ENCODE results near the gene CHAC1. TPM values are rescaled to one million over a fixed set of nuclear protein-coding genes. Genes with fewer than 3 reads are reported as not detected.

The CHAC1 gene
- total and polyA plus RNA-seq, 7 donors, result 3.7 to 243 (median 49.0) TPM

GRCh38 chr15:40942337-40942854 lies 10.9 kb upstream of the CHAC1 start:
- no peak for ATAC-seq

GRCh38 chr15:40942878-40943277 lies 10.4 kb upstream of the CHAC1 start:
- Histone ChIP-seq H3K4me1 (peaks cover 20% of the 10 kb centered on the region), H3K36me3 (ENCODE audit: insufficient read depth in 1 of 2, low read depth in 1 of 2) (no peaks in the 10 kb centered on the region), H3K27me3 (ENCODE audit: insufficient read depth in 3 of 3, low read length in 2 of 3) (no peaks in the 10 kb centered on the region), H3K9me3 (no peaks in the 10 kb centered on the region), H3K4me3 (peak overlapping the region; percentile 71), H3K27ac (no peak overlapping the region)
- no peak for TF ChIP-seq CTCF (IDR thresholded peaks at IDR 0.05)
- 83 to 87% (median 85%) methylated on average over 12 of the region's 12 CpGs for WGBS, 3 donors
- no peak for ATAC-seq
- DNase-seq, result peak in 1 of 2 donors; percentile 52
- intact Hi-C loops (cut with DNase I), result loop anchor here (2.0 to 5.0 kb wide), 3 partner anchors 36 to 74 kb away; no protein-coding TSS in a partner anchor

More at GRCh38 chr15:40942337-40942854, 10.9 kb upstream of the CHAC1 start:
- Histone ChIP-seq H3K27ac (peak overlapping the region; percentile 73), H3K4me3 (peak overlapping the region; percentile 71), H3K9me3 (no peaks in the 10 kb centered on the region), H3K27me3 (ENCODE audit: insufficient read depth in 3 of 3, low read length in 2 of 3) (no peaks in the 10 kb centered on the region), H3K4me1 (peaks cover 25% of the 10 kb centered on the region), H3K36me3 (ENCODE audit: insufficient read depth in 1 of 2, low read depth in 1 of 2) (no peaks in the 10 kb centered on the region)
- DNase-seq, result no peak
- TF ChIP-seq CTCF (IDR thresholded peaks at IDR 0.05), result no peak
- intact Hi-C loops (cut with DNase I), result loop anchor here (2.0 to 5.0 kb wide), 3 partner anchors 35 to 75 kb away; no protein-coding TSS in a partner anchor
- WGBS, 3 donors, result 42 to 50% (median 46%) methylated on average over 15 of the region's 15 CpGs

- peak in 1 of 2 donors; percentile 13 for DNase-seq
- WGBS, 3 donors, result 82 to 95% (median 83%) methylated on average over 9 of the region's 9 CpGs
These were observed 9.4 kb upstream of the CHAC1 start for GRCh38 chr15:40943764-40944365.

DNA sequence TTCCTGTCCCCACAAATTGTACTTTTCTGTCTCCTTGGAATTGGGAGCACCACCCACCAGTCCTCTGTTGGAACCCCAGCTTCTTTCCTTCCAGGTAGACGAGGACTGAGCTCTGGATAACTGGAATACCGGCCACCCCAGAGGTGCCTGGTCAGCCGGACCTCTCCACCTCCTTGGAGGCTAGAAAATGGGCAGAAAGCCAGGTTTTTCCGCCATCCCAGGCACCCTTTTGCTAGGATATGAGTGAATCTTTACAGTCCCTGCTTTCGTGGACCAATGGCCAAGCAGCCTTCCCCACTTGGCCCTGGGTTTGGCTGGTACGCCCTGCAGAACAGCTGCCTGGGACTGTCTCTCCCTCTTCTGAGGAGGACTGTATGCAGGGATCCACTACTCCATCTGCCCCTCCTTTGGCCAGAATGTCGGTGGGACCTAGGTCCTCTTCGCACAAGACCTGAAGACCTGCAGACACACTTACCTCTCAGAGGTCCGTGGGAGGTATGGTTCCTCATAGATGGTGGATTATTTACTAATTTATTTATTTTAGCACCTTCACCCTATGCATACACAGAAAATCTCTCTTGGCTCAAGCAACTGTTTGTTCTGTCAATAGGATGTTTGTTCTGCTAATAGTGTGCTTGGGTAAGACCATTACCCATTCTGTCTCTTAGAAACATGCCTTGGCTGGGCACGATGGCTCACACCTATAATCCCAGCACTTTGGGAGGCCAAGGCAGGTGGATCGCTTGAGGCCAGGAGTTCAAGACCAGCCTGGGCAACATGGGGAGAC lies 8.6 kb upstream of the CHAC1 start:
- Histone ChIP-seq H3K27me3 (ENCODE audit: insufficient read depth in 3 of 3, low read length in 2 of 3) (no peaks in the 10 kb centered on the region), H3K9me3 (no peaks in the 10 kb centered on the region), H3K36me3 (ENCODE audit: insufficient read depth in 1 of 2, low read depth in 1 of 2) (no peaks in the 10 kb centered on the region), H3K27ac (no peak overlapping the region), H3K4me3 (no peak overlapping the region), H3K4me1 (peaks cover 22% of the 10 kb centered on the region)
- intact Hi-C loops (cut with DNase I), result loop anchor here in 1 of 2 donors (5.0 kb wide), 2 partner anchors 37 to 73 kb away; no protein-coding TSS in a partner anchor
- 81 to 86% (median 83%) methylated on average over 11 of the region's 11 CpGs for WGBS, 3 donors
- DNase-seq, result peak in 1 of 2 donors; percentile 29
- no peak for TF ChIP-seq CTCF (IDR thresholded peaks at IDR 0.05)
- ATAC-seq, result no peak

More at GRCh38 chr15:40943764-40944365, 9.4 kb upstream of the CHAC1 start:
- Histone ChIP-seq H3K4me1 (peaks cover 16% of the 10 kb centered on the region), H3K36me3 (ENCODE audit: insufficient read depth in 1 of 2, low read depth in 1 of 2) (no peaks in the 10 kb centered on the region), H3K27ac (no peak overlapping the region), H3K4me3 (no peak overlapping the region), H3K27me3 (ENCODE audit: insufficient read depth in 3 of 3, low read length in 2 of 3) (no peaks in the 10 kb centered on the region), H3K9me3 (no peaks in the 10 kb centered on the region)
- TF ChIP-seq CTCF (IDR thresholded peaks at IDR 0.05), result no peak
- ATAC-seq, result no peak
- intact Hi-C loops (cut with DNase I), result loop anchor here (2.0 to 5.0 kb wide), 3 partner anchors 37 to 73 kb away; no protein-coding TSS in a partner anchor

All from psoas muscle (tissue), 8 donors.